H1 (cell line): ENCODE measurements around the gene HEPACAM.

ENCODE experiments used
- EP300 ChIP-seq, 2 experiments: IDR thresholded peaks; 1 replicate in 1 of 2; 2 replicates in 1 of 2; pipeline ENCODE4 v1.6.1; 2011 to 2012; ENCODE audit warnings: low read depth in 2 of 2, low read length in 2 of 2, mild to moderate bottlenecking in 2 of 2, borderline replicate concordance in 1 of 2, inconsistent platforms in 1 of 2, moderate library complexity in 1 of 2
- MAFK ChIP-seq: IDR thresholded peaks from 2 replicates; pipeline ENCODE4 v1.6.1; 2012; ENCODE audit warnings: low read depth, mild to moderate bottlenecking, improper control_type of control experiment, low read length
- NANOG ChIP-seq: IDR thresholded peaks from 2 replicates; pipeline ENCODE4 v1.6.1; 2011; ENCODE audit warnings: low read length, low read depth, mild to moderate bottlenecking, inconsistent platforms; ENCODE audit not compliant: insufficient read depth, poor library complexity, severe bottlenecking
- POLR2A ChIP-seq, 2 experiments: IDR thresholded peaks; 1 replicate in 1 of 2; 2 replicates in 1 of 2; pipeline ENCODE4 v1.6.1; 2011; ENCODE audit warnings: low read depth in 2 of 2, low read length in 2 of 2, mild to moderate bottlenecking in 2 of 2; ENCODE audit errors: control extremely low read depth in 1 of 2
- RFX5 ChIP-seq: IDR thresholded peaks from 2 replicates; pipeline ENCODE4 v1.6.1; 2011; ENCODE audit warnings: low read depth, low read length, improper control_type of control experiment, borderline replicate concordance
- SIRT6 ChIP-seq: IDR thresholded peaks from one replicate; pipeline ENCODE4 v1.7.1; 2012; ENCODE audit warnings: low read length, inconsistent platforms
- SRF ChIP-seq: IDR thresholded peaks from 2 replicates; pipeline ENCODE4 v1.6.1; 2011; ENCODE audit warnings: mild to moderate bottlenecking, low read depth, low read length, moderate library complexity
- USF2 ChIP-seq: IDR thresholded peaks from 2 replicates; pipeline ENCODE4 v1.6.1; 2011; ENCODE audit warnings: low read length, improper control_type of control experiment
- YY1 ChIP-seq: IDR thresholded peaks from 2 replicates; pipeline ENCODE4 v1.6.1; 2011; ENCODE audit warnings: low read depth, mild to moderate bottlenecking, low read length
- TF ChIP-seq, protein P1 (sequence below): IDR thresholded peaks from 2 replicates; pipeline ENCODE4 v1.6.1; 2011; ENCODE audit warnings: low read depth, mild to moderate bottlenecking, low read length; ENCODE audit not compliant: insufficient read depth
- TF ChIP-seq, protein P2 (sequence below), 3 experiments: IDR thresholded peaks; 1 replicate in 2 of 3; 2 replicates in 1 of 3; pipeline versions ENCODE4 v1.5.1 to v1.6.1; 2011; ENCODE audit warnings: low read length in 3 of 3, mild to moderate bottlenecking in 3 of 3, inconsistent platforms in 2 of 3, low read depth in 1 of 3, moderate library complexity in 1 of 3; ENCODE audit not compliant: insufficient read depth in 1 of 3; ENCODE audit errors: control extremely low read depth in 1 of 3

- TF ChIP-seq POLR2A (IDR thresholded peaks at IDR 0.05; ENCODE audit: control extremely low read depth in 1 of 2, low read depth in 2 of 2, low read length in 2 of 2) (no peak), SRF (no peak), EP300 (IDR thresholded peaks at IDR 0.05; ENCODE audit: borderline replicate concordance in 1 of 2, low read depth in 2 of 2, low read length in 2 of 2) (no peak), SIRT6 (no peak), RFX5 (no peak), MAFK (no peak), USF2 (no peak), YY1 (no peak), NANOG (no peak)
- TF ChIP-seq, protein P1, sequence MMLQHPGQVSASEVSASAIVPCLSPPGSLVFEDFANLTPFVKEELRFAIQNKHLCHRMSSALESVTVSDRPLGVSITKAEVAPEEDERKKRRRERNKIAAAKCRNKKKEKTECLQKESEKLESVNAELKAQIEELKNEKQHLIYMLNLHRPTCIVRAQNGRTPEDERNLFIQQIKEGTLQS = no peak
- TF ChIP-seq, protein P2, sequence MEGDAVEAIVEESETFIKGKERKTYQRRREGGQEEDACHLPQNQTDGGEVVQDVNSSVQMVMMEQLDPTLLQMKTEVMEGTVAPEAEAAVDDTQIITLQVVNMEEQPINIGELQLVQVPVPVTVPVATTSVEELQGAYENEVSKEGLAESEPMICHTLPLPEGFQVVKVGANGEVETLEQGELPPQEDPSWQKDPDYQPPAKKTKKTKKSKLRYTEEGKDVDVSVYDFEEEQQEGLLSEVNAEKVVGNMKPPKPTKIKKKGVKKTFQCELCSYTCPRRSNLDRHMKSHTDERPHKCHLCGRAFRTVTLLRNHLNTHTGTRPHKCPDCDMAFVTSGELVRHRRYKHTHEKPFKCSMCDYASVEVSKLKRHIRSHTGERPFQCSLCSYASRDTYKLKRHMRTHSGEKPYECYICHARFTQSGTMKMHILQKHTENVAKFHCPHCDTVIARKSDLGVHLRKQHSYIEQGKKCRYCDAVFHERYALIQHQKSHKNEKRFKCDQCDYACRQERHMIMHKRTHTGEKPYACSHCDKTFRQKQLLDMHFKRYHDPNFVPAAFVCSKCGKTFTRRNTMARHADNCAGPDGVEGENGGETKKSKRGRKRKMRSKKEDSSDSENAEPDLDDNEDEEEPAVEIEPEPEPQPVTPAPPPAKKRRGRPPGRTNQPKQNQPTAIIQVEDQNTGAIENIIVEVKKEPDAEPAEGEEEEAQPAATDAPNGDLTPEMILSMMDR (IDR thresholded peaks at IDR 0.05; ENCODE audit: control extremely low read depth in 1 of 3, insufficient read depth in 1 of 3, low read depth in 1 of 3, low read length in 3 of 3) = no peak
Measured at GRCh38 chr11:124943254-124943616, 7.4 kb upstream of the HEPACAM start.
